Heart right ventricle (tissue), 16 donors: Measurements from ENCODE around the gene DEAF1. TPM values are rescaled to one million over a fixed set of nuclear protein-coding genes. Genes with fewer than 3 reads are reported as not detected.

Source experiments
- ATAC-seq, 8 donors: fragments of 200-7000 bp; cut with Tn5 transposase; one replicate each; pipeline ENCODE4 v1.9.1; 2020; ENCODE audit warnings: mild to moderate bottlenecking in 8 of 8, moderate library complexity in 8 of 8, moderate number of reproducible peaks in 1 of 8
- DNase-seq, 2 donors: peaks; one replicate each; pipeline ENCODE4 v3.0.0-alpha.2; 2020
- H3K27ac ChIP-seq, 10 donors: fragments of 200-600 bp; sonication (generic) in 2 of 10; one replicate each; pipeline versions ENCODE4 v1.5.0 to v1.8.0; 2020 to 2022; ENCODE audit warnings: mild to moderate bottlenecking in 3 of 10
- H3K27me3 ChIP-seq, 7 donors: fragments of 200-600 bp; one replicate each; pipeline ENCODE4 v1.8.0; 2021 to 2022; ENCODE audit warnings: mild to moderate bottlenecking in 2 of 7
- H3K36me3 ChIP-seq, 9 donors: fragments of 200-600 bp; sonication (generic) in 1 of 9; one replicate each; pipeline versions ENCODE4 v1.5.0 to v1.8.0; 2020 to 2022; ENCODE audit warnings: mild to moderate bottlenecking in 2 of 9
- H3K4me1 ChIP-seq, 9 donors: fragments of 200-600 bp; sonication (generic) in 1 of 9; one replicate each; pipeline versions ENCODE4 v1.5.0 to v1.8.0; 2020 to 2022; ENCODE audit warnings: mild to moderate bottlenecking in 4 of 9
- H3K4me3 ChIP-seq, 10 donors: fragments of 200-600 bp; sonication (generic) in 2 of 10; one replicate each; pipeline versions ENCODE4 v1.5.0 to v1.8.0; 2020 to 2022; ENCODE audit warnings: mild to moderate bottlenecking in 7 of 10, moderate library complexity in 2 of 10
- H3K9me3 ChIP-seq, 11 donors: fragments of 200-600 bp in 10 of 11; sonication (generic) in 2 of 11; one replicate each; pipeline versions ENCODE4 v1.5.0 to v1.8.0; 2013 to 2022; ENCODE audit warnings: mild to moderate bottlenecking in 2 of 11, control low read depth in 1 of 11, moderate library complexity in 1 of 11
- CTCF ChIP-seq, 9 donors: fragments of 200-600 bp; sonication (generic) in 2 of 9; IDR thresholded peaks; one replicate each; pipeline versions ENCODE4 v1.5.0 to v1.8.0; 2021 to 2022; ENCODE audit warnings: antibody characterized with exemption in 9 of 9, mild to moderate bottlenecking in 5 of 9, moderate library complexity in 1 of 9
- WGBS, 2 donors: extraction: QIAGEN DNeasy Blood & Tissue Kit; methylation state at CpG; one replicate each; pipeline ENCODE4 v1.1.7; 2013; ENCODE audit warnings: inconsistent platforms in 1 of 2; 5-methylcytosine and 5-hydroxymethylcytosine counted together
- intact Hi-C, 10 donors: fragments of 100-400 bp; cut with DNase I; formaldehyde crosslinking; loops; one replicate each; pipeline versions ENCODE4 v1.11.1 to v1.14.2; 2022
- polyA plus RNA-seq, 2 donors: library from polyadenylated mRNA; stranded (reverse); fragments of 200-250 nt; gene quantifications; one replicate each; pipeline ENCODE4 v1.2.3, GENCODE V29; 2013
- total RNA-seq, 10 donors: library from RNA; stranded (reverse); fragmentation: NEBNext Ultra II Directional in 3 of 10; extraction: Animal tissue kit (Norgen Biotek cat#: 25700) in 3 of 10; gene quantifications; one replicate each; pipeline versions ENCODE4 v1.2.1 to v1.2.4, GENCODE V29; 2021 to 2023
- donor health status: Arrhythmogenic right ventricular cardiomyopathy.
- donor health status: ischemic (EF 13 %, LVEDD 7.1; RV severe dilation, severe dysfunction).
- donor health status: healthy with polysubstance abuse.
- donor health status: DM: no; HTN: yes; CAD: no.
- donor health status: DM: no; HTN: no; CAD: no.
- donor health status: ischemic (EF 25% LVEDD 6.9; RV normal size, moderate dysfunction).
- donor health status: ischemic (EF 25% LVEDD 5.7; RV mildly dilated, moderate dysfunction).
- donor health status: healthy.
- donor health status: DM: yes; HTN: yes; CAD: no.
- donor health status: Ischemic cardiomyopathy.
- donor health status: ischemic (EF 35%, LVEDD 5.7; RV mildly dilated, moderate dysfunction).
- donor health status: nonischemic (EF 11% LVEDD 7.7; RV severe dilation, severe dysfunction).
- donor health status: DM: yes; HTN: yes; CAD: no.
- donor health status: PGD.
- donor health status: ischemic (EF 29% LVEDD 5.4; RV normal size, mild dysfunction).
- donor health status: nonischemic (EF 23%, LVEDD 6.1; RV moderate dilation, normal function).

Gene DEAF1
- total and polyA plus RNA-seq, 12 donors, result 11.0 to 39.9 (median 17.0) TPM

GRCh38 chr11:640021-640706 lies 54.9 kb downstream of the DEAF1 start:
- H3K4me3 ChIP-seq, result peak overlapping the region in 1 of 10 donors; percentile 20
- intact Hi-C loops, result no loop called here
- ATAC-seq (no peak), DNase-seq (no peak)
- H3K27ac ChIP-seq, result no peak overlapping the region
- H3K27me3 ChIP-seq, result peaks cover 19 to 53% (median 40%) of the 10 kb centered on the region in 7 donors
- peaks cover 4 to 30% (median 24%) of the 10 kb centered on the region in 9 donors for H3K4me1 ChIP-seq
- 20 to 28% methylated on average over 45 to 69 of the region's 69 CpGs for WGBS, 2 donors
- peaks cover 0 to 33% (median 6%) of the 10 kb centered on the region in 9 donors for H3K36me3 ChIP-seq
- H3K9me3 ChIP-seq, result no peaks in the 10 kb centered on the region
- no peak for TF ChIP-seq CTCF (IDR thresholded peaks at IDR 0.05)

GRCh38 chr11:639332-639955 lies 55.6 kb downstream of the DEAF1 start:
- no peak for DNase-seq
- H3K27me3 ChIP-seq, result peaks cover 19 to 53% (median 40%) of the 10 kb centered on the region in 7 donors
- H3K27ac ChIP-seq, result no peak overlapping the region
- intact Hi-C loops, result loop anchor here in 1 of 10 donors (1.0 kb wide), 1 partner anchor 34 kb away; no protein-coding TSS in a partner anchor
- H3K4me3 ChIP-seq, result no peak overlapping the region
- 2 to 4% methylated on average over 68 to 80 of the region's 80 CpGs for WGBS, 2 donors
- H3K36me3 ChIP-seq, result peaks cover 0 to 27% (median 6%) of the 10 kb centered on the region in 9 donors
- ATAC-seq, result no peak
- H3K9me3 ChIP-seq, result no peaks in the 10 kb centered on the region
- TF ChIP-seq CTCF (IDR thresholded peaks at IDR 0.05), result no peak
- H3K4me1 ChIP-seq, result peaks cover 4 to 30% (median 24%) of the 10 kb centered on the region in 9 donors

GRCh38 chr11:638631-639331 lies 56.2 kb downstream of the DEAF1 start:
- peaks cover 0 to 20% (median 6%) of the 10 kb centered on the region in 9 donors for H3K36me3 ChIP-seq
- H3K27ac ChIP-seq, result no peak overlapping the region
- intact Hi-C loops, result loop anchor here in 1 of 10 donors (1.0 kb wide), 1 partner anchor 33 kb away; no protein-coding TSS in a partner anchor
- 32% methylated on average over 28 of the region's 28 CpGs for WGBS, 2 donors
- TF ChIP-seq CTCF (IDR thresholded peaks at IDR 0.05), result no peak
- ATAC-seq, result no peak
- no peak for DNase-seq
- peaks cover 19 to 53% (median 40%) of the 10 kb centered on the region in 7 donors for H3K27me3 ChIP-seq
- no peak overlapping the region for H3K4me3 ChIP-seq
- no peaks in the 10 kb centered on the region for H3K9me3 ChIP-seq
- peaks cover 4 to 30% (median 24%) of the 10 kb centered on the region in 9 donors for H3K4me1 ChIP-seq
